Hindlimb muscle (tissue), 1 donor: Measurements from ENCODE around the gene NFYC. TPM values are rescaled to one million over a fixed set of nuclear protein-coding genes. Genes with fewer than 3 reads are reported as not detected.

Experiments used
- DNase-seq: peaks from one replicate; pipeline ENCODE4 v3.0.0-alpha.2; 2013
- polyA plus RNA-seq: library from polyadenylated mRNA; unstranded; fragments of 120-200 nt; gene quantifications from one replicate; pipeline ENCODE4 v1.2.1, GENCODE V29; 2013; ENCODE audit not compliant: insufficient read length

NFYC gene
- polyA plus RNA-seq, 1 donor: 63.2 TPM

GRCh38 chr1:40783001-40783905, 91.7 kb downstream of the NFYC start, which contains the start of gene KCNQ4:
Gene KCNQ4, plus strand, starts transcription at chr1:40783787. Its CDS starts 307 bp downstream, at chr1:40784094.
- DNase-seq: no peak

- no peak for DNase-seq
These were observed 92.8 kb downstream of the NFYC start for GRCh38 chr1:40784141-40784770.

- no peak for DNase-seq
These were observed 93.3 kb downstream of the NFYC start for GRCh38 chr1:40784771-40785151.

GRCh38 chr1:40785446-40785845, 93.9 kb downstream of the NFYC start:
- no peak for DNase-seq

GRCh38 chr1:40786171-40786994, 94.9 kb downstream of the NFYC start:
- no peak for DNase-seq

- no peak for DNase-seq
These were observed 95.6 kb downstream of the NFYC start for GRCh38 chr1:40786995-40787705.

- DNase-seq: no peak
These were observed 96.4 kb downstream of the NFYC start for GRCh38 chr1:40787737-40788560.

- no peak for DNase-seq
These were observed 97.2 kb downstream of the NFYC start for GRCh38 chr1:40788561-40789341.

- no peak for DNase-seq
These were observed 97.8 kb downstream of the NFYC start for GRCh38 chr1:40789342-40789598.

- DNase-seq: no peak
These were observed 98.3 kb downstream of the NFYC start for GRCh38 chr1:40789661-40790430.

- DNase-seq: no peak
These were observed 100.5 kb downstream of the NFYC start for GRCh38 chr1:40792036-40792435.

GRCh38 chr1:40793617-40794016, 102.1 kb downstream of the NFYC start:
- no peak for DNase-seq

- DNase-seq: no peak
These were observed 102.5 kb downstream of the NFYC start for GRCh38 chr1:40794048-40794447.

- DNase-seq: no peak
These were observed 103.6 kb downstream of the NFYC start for GRCh38 chr1:40794974-40795715.

GRCh38 chr1:40795811-40796586, 104.5 kb downstream of the NFYC start:
- DNase-seq: no peak

- no peak for DNase-seq
These were observed 105.6 kb downstream of the NFYC start for GRCh38 chr1:40796939-40797667.

GRCh38 chr1:40797668-40798010, 106.1 kb downstream of the NFYC start:
- no peak for DNase-seq
